Upper lobe of left lung (tissue), 6 donors: Measurements from ENCODE around the gene PABPN1L. TPM values are rescaled to one million over a fixed set of nuclear protein-coding genes. Genes with fewer than 3 reads are reported as not detected.

Source experiments
- ATAC-seq, 2 donors: fragments of 200-7000 bp; cut with Tn5 transposase; one replicate each; pipeline ENCODE4 v1.9.1; 2022; ENCODE audit warnings: mild to moderate bottlenecking in 2 of 2, moderate library complexity in 2 of 2; ENCODE audit not compliant: low FRiP score in 2 of 2
- DNase-seq, 2 donors: peaks; one replicate each; pipeline ENCODE4 v3.0.0-alpha.2; 2019 to 2020
- H3K27ac ChIP-seq, 4 donors: fragments of 200-600 bp; sonication (generic); one replicate each; pipeline ENCODE4 v1.5.1; 2016 to 2019
- H3K27me3 ChIP-seq, 4 donors: fragments of 200-600 bp; sonication (generic); one replicate each; pipeline ENCODE4 v1.5.1; 2017 to 2019
- H3K36me3 ChIP-seq, 4 donors: fragments of 200-600 bp; sonication (generic); one replicate each; pipeline ENCODE4 v1.5.1; 2016 to 2019
- H3K4me1 ChIP-seq, 4 donors: fragments of 200-600 bp; sonication (generic); one replicate each; pipeline ENCODE4 v1.5.1; 2018 to 2019
- H3K4me3 ChIP-seq, 4 donors: fragments of 200-600 bp; sonication (generic); one replicate each; pipeline ENCODE4 v1.5.1; 2017 to 2019; ENCODE audit warnings: mild to moderate bottlenecking in 2 of 4, moderate library complexity in 1 of 4
- H3K9me3 ChIP-seq, 4 donors: fragments of 200-600 bp; sonication (generic); one replicate each; pipeline ENCODE4 v1.5.1; 2018 to 2019
- EP300 ChIP-seq, 4 donors: sonication (generic); formaldehyde crosslinking; IDR thresholded peaks; one replicate each; pipeline ENCODE4 v1.5.1; 2017; ENCODE audit warnings: antibody characterized with exemption in 4 of 4, control low read depth in 2 of 4
- POLR2A ChIP-seq, 4 donors: fragments of 450-650 bp; IDR thresholded peaks; one replicate each; pipeline ENCODE4 v1.5.1; 2016 to 2017; ENCODE audit warnings: antibody characterized with exemption in 4 of 4, mild to moderate bottlenecking in 2 of 4
- POLR2AphosphoS5 ChIP-seq, 2 donors: sonication (generic); formaldehyde crosslinking; IDR thresholded peaks; one replicate each; pipeline ENCODE4 v1.5.1; 2017; ENCODE audit warnings: antibody characterized with exemption in 2 of 2
- WGBS, 2 donors: methylation state at CpG; one replicate each; pipeline ENCODE4 v1.1.5; 2017 to 2018; 5-methylcytosine and 5-hydroxymethylcytosine counted together
- total RNA-seq, 6 donors: library from RNA; depleted of rRNA in 4 of 6; stranded (reverse); fragments of >200 nt in 4 of 6; gene quantifications; one replicate each; pipeline versions ENCODE4 v1.1.0 to v1.2.1, GENCODE V29; 2016 to 2021
- TF ChIP-seq, protein P1 (sequence below), 6 experiments: fragments of 450-650 bp in 4 of 6; fragments of 200-600 bp in 2 of 6; sonication (generic) in 2 of 6; IDR thresholded peaks; one replicate each; pipeline ENCODE4 v1.5.1; 2016 to 2019; ENCODE audit warnings: antibody characterized with exemption in 6 of 6
- donor health status: DM: no; HTN: no; CAD: no; lungs with moderate emphysema.
- donor health status: DM: no; HTN: yes; CAD: no; lungs with severe emphysema.

PABPN1L gene
- total RNA-seq, 6 donors from 2014 or later, result 0.20 TPM; not detected in 5

DNA sequence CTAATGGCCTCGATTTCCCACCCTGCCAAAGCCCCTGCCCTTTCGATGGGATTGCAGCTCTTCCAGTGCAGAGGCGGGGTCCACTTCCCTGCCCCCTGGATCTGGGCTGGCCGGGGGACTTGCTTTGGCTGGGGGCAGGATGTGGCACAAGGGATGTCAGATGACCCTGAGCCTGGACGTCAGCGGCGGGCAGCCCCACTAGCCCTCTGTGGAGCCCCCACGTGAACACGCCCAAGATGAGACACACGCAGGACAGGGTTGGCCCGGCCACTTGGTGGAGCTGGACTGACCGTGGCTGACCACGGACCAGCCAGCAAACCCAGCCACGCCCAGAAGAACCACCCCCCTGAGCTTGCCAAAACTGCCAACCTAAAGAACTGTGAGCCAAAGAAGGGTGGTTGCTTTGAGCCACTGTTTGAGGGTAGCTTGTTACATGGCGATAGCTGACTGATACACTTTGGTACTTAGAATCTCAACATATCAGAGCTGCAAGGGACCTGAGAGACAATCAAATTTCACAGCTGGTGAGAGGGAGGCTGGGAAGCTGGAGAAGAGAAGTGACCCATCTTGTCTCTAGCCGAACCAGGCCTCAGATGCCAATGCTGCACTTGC, 46.6 kb upstream of the PABPN1L start:
- DNase-seq, result peak in 1 of 2 donors; percentile 67
- Histone ChIP-seq H3K4me1 (peaks cover 0 to 15% (median 12%) of the 10 kb centered on the region in 4 donors), H3K27me3 (no peaks in the 10 kb centered on the region), H3K9me3 (no peaks in the 10 kb centered on the region), H3K4me3 (no peak overlapping the region), H3K36me3 (no peaks in the 10 kb centered on the region), H3K27ac (no peak overlapping the region)
- 91 to 96% methylated on average over 11 to 12 of the region's 16 CpGs for WGBS, 2 donors
- no peak for ATAC-seq
- TF ChIP-seq EP300 (IDR thresholded peaks at IDR 0.05) (no peak), POLR2AphosphoS5 (IDR thresholded peaks at IDR 0.05) (no peak), POLR2A (IDR thresholded peaks at IDR 0.05) (no peak)
- TF ChIP-seq, protein P1, sequence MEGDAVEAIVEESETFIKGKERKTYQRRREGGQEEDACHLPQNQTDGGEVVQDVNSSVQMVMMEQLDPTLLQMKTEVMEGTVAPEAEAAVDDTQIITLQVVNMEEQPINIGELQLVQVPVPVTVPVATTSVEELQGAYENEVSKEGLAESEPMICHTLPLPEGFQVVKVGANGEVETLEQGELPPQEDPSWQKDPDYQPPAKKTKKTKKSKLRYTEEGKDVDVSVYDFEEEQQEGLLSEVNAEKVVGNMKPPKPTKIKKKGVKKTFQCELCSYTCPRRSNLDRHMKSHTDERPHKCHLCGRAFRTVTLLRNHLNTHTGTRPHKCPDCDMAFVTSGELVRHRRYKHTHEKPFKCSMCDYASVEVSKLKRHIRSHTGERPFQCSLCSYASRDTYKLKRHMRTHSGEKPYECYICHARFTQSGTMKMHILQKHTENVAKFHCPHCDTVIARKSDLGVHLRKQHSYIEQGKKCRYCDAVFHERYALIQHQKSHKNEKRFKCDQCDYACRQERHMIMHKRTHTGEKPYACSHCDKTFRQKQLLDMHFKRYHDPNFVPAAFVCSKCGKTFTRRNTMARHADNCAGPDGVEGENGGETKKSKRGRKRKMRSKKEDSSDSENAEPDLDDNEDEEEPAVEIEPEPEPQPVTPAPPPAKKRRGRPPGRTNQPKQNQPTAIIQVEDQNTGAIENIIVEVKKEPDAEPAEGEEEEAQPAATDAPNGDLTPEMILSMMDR (IDR thresholded peaks at IDR 0.05), result no peak

DNA sequence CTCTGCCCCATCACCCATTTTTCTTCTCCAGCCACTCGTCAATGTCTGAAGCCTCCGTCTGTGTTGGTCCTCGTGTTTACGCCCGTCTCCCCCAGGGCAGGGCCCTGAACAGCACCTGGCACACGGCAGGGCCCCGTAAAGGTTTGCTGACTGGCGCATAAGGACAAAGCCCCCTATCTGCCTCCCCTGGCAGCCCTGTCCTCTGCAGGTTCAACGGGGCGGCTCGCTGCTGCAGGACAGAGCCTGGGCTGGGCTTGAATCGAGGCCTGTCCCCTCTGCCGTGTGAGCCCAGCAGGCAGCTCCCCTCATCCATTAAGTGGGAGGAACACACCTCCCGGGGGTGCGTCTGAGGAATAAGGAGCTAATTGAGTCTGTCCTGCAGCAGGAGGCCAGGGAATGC, 46.1 kb upstream of the PABPN1L start:
- peaks cover 0 to 15% (median 12%) of the 10 kb centered on the region in 4 donors for H3K4me1 ChIP-seq
- H3K9me3 ChIP-seq, result no peaks in the 10 kb centered on the region
- H3K4me3 ChIP-seq, result no peak overlapping the region
- no peak overlapping the region for H3K27ac ChIP-seq
- TF ChIP-seq POLR2A (IDR thresholded peaks at IDR 0.05), result no peak
- TF ChIP-seq POLR2AphosphoS5 (IDR thresholded peaks at IDR 0.05), result no peak
- no peak for TF ChIP-seq EP300 (IDR thresholded peaks at IDR 0.05)
- TF ChIP-seq, protein P1 (IDR thresholded peaks at IDR 0.05), result no peak
- H3K27me3 ChIP-seq, result no peaks in the 10 kb centered on the region
- H3K36me3 ChIP-seq, result no peaks in the 10 kb centered on the region
- ATAC-seq (no peak), DNase-seq (peak in 1 of 2 donors; percentile 60)
- 78 to 79% methylated on average over 12 to 15 of the region's 15 CpGs for WGBS, 2 donors

DNA sequence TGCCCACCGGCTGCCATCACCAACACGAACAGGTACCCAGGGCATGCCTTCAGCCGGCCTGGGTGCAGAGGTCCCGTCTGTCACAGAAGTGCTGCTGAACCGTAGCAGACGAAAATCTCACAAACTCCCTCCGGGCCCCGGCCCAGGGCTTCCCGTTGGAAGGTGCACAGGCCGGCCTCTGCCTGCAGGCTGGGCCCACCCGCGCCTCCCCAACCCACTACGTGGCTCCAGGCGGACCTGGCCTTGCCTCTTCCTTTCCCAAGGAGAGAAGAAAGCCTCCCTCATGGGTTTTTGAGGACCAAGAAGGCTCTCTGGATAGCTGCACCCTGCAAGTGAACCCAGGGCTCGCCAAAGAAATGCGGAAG, 45.5 kb upstream of the PABPN1L start:
- peaks cover 0 to 15% (median 12%) of the 10 kb centered on the region in 4 donors for H3K4me1 ChIP-seq
- peak in 1 of 2 donors; percentile 72 for DNase-seq
- no peaks in the 10 kb centered on the region for H3K27me3 ChIP-seq
- no peaks in the 10 kb centered on the region for H3K36me3 ChIP-seq
- ATAC-seq, result no peak
- TF ChIP-seq, protein P1 (IDR thresholded peaks at IDR 0.05), result no peak
- TF ChIP-seq EP300 (IDR thresholded peaks at IDR 0.05) (no peak), POLR2A (IDR thresholded peaks at IDR 0.05) (no peak), POLR2AphosphoS5 (IDR thresholded peaks at IDR 0.05) (no peak)
- H3K4me3 ChIP-seq, result no peak overlapping the region
- H3K27ac ChIP-seq, result no peak overlapping the region
- WGBS, 2 donors, result 86 to 94% methylated on average over 2 to 13 of the region's 16 CpGs
- H3K9me3 ChIP-seq, result no peaks in the 10 kb centered on the region

DNA sequence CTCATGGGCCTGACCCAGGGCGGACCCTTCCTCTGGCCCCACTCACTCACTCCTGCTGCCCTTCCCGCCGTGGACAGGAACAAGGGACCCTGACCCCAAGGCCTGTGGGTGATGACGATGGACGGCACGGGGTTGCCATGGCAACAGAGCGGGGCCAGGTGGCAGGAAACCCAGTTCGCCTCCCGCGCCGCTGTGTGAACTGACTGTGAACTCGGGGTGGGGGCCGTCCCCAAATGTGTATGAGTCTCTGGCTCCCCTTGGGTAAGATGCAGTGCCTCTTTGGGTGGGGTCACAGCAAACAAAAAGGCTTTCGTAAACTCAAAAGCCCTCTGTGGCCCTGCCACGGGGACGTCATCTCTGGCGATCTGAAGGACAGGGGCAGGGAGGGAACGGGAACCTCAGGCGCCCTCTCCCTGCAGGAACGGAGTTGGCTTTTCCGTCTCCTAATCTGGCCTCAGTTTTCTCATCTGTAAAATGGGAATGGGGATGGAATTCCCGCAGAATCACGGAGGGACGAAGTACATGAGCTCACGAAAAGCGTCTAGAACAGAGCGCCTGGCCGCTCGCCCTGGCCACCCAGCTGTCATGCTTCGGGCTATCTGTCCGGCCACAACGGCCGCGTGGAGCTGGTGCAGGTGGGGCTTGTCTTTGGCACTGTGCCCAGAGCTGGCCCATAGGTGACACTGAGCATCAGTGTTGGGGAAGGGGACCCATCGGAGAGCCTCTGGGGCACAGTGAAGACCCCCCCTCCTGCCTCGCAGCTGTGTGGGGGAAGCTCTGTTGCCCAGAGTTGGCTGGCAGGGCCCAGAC, 44.9 kb upstream of the PABPN1L start:
- H3K27me3 ChIP-seq, result no peaks in the 10 kb centered on the region
- 68 to 74% methylated on average over 28 to 35 of the region's 36 CpGs for WGBS, 2 donors
- no peak overlapping the region for H3K4me3 ChIP-seq
- no peaks in the 10 kb centered on the region for H3K36me3 ChIP-seq
- no peaks in the 10 kb centered on the region for H3K9me3 ChIP-seq
- TF ChIP-seq POLR2AphosphoS5 (IDR thresholded peaks at IDR 0.05), result peak in 1 of 2 donors; percentile 41
- TF ChIP-seq, protein P1 (IDR thresholded peaks at IDR 0.05), result no peak
- H3K4me1 ChIP-seq, result peaks cover 0 to 15% (median 12%) of the 10 kb centered on the region in 4 donors
- DNase-seq (peak in 1 of 2 donors; percentile 73), ATAC-seq (no peak)
- peak overlapping the region in 2 of 4 donors; percentile 51 to 54 for H3K27ac ChIP-seq
